Measurements from ENCODE around the gene MTCL1.

Gene MTCL1

GRCh38 chr18:8843005-8843404 lies 137.6 kb downstream of the MTCL1 start:
- no peak for DNase-seq (ENCODE audit: low read depth, low spot score)
- ChIA-PET CTCF (interaction anchor here (2.4 to 2.5 kb wide), 3 partner anchors 13 to 145 kb away, joined by 6 to 14 read pairs (median 12); no protein-coding TSS in a partner anchor), POLR2A (no interaction called here)
- no peak for TF ChIP-seq CTCF (IDR thresholded peaks at IDR 0.05; ENCODE audit: insufficient read depth, low read length, missing control alignments)
- H3K4me3 ChIP-seq (ENCODE audit: low read depth, low read length), result no peak overlapping the region

GRCh38 chr18:8844721-8845148 lies 139.4 kb downstream of the MTCL1 start:
- no peak for TF ChIP-seq CTCF (IDR thresholded peaks at IDR 0.05; ENCODE audit: insufficient read depth, low read length, missing control alignments)
- POLR2A ChIA-PET, result no interaction called here
- no peak overlapping the region for H3K4me3 ChIP-seq (ENCODE audit: low read depth, low read length)
- CTCF ChIA-PET, result interaction anchor here (1.4 kb wide), 1 partner anchor 143 kb away, joined by 5 read pairs; no protein-coding TSS in a partner anchor
- no peak for DNase-seq (ENCODE audit: low read depth, low spot score)

- ChIA-PET CTCF (no interaction called here), POLR2A (no interaction called here)
- H3K4me3 ChIP-seq (ENCODE audit: low read depth, low read length), result no peak overlapping the region
- no peak for DNase-seq (ENCODE audit: low read depth, low spot score)
- no peak for TF ChIP-seq CTCF (IDR thresholded peaks at IDR 0.05; ENCODE audit: insufficient read depth, low read length, missing control alignments)
Measured at GRCh38 chr18:8845506-8845905, 140.2 kb downstream of the MTCL1 start.

- POLR2A ChIA-PET, result no interaction called here
Measured at GRCh38 chr18:8847066-8847755, 141.9 kb downstream of the MTCL1 start.

GRCh38 chr18:8847900-8848299 lies 142.5 kb downstream of the MTCL1 start:
- CTCF ChIA-PET, result interaction anchor here (1.7 to 2.8 kb wide), 2 partner anchors 135 to 140 kb away, joined by 4 to 9 read pairs; no protein-coding TSS in a partner anchor
- POLR2A ChIA-PET, result no interaction called here
- no peak overlapping the region for H3K4me3 ChIP-seq (ENCODE audit: low read depth, low read length)
- no peak for TF ChIP-seq CTCF (IDR thresholded peaks at IDR 0.05; ENCODE audit: insufficient read depth, low read length, missing control alignments)
- no peak for DNase-seq (ENCODE audit: low read depth, low spot score)

More at GRCh38 chr18:8847066-8847755, 141.9 kb downstream of the MTCL1 start:
- TF ChIP-seq CTCF (IDR thresholded peaks at IDR 0.05; ENCODE audit: insufficient read depth, low read length, missing control alignments), result no peak
- no peak overlapping the region for H3K4me3 ChIP-seq (ENCODE audit: low read depth, low read length)
- no peak for DNase-seq (ENCODE audit: low read depth, low spot score)
- CTCF ChIA-PET, result interaction anchor here (1.7 to 2.8 kb wide), 2 partner anchors 135 to 141 kb away, joined by 4 to 9 read pairs; no protein-coding TSS in a partner anchor

GRCh38 chr18:8848541-8848940 lies 143.2 kb downstream of the MTCL1 start:
- TF ChIP-seq CTCF (IDR thresholded peaks at IDR 0.05; ENCODE audit: insufficient read depth, low read length, missing control alignments), result no peak
- H3K4me3 ChIP-seq (ENCODE audit: low read depth, low read length), result no peak overlapping the region
- DNase-seq (ENCODE audit: low read depth, low spot score), result no peak
- ChIA-PET POLR2A (no interaction called here), CTCF (interaction anchor here (0.6 to 2.8 kb wide), 4 partner anchors 73 to 140 kb away, joined by 3 to 9 read pairs (median 4); no protein-coding TSS in a partner anchor)
